Lower leg skin (tissue), 3 donors: ENCODE measurements around the gene WDR91.

Experiments used
- POLR2A ChIP-seq, 2 donors: fragments of 450-650 bp; IDR thresholded peaks; one replicate each; pipeline ENCODE4 v1.6.1; 2016 to 2017; ENCODE audit warnings: antibody characterized with exemption in 2 of 2, mild to moderate bottlenecking in 1 of 2, moderate library complexity in 1 of 2
- TF ChIP-seq, protein P1 (sequence below), 3 donors: fragments of 450-650 bp; IDR thresholded peaks; one replicate each; pipeline ENCODE4 v1.5.1; 2016; ENCODE audit warnings: antibody characterized with exemption in 3 of 3, mild to moderate bottlenecking in 3 of 3, moderate library complexity in 2 of 3

DNA sequence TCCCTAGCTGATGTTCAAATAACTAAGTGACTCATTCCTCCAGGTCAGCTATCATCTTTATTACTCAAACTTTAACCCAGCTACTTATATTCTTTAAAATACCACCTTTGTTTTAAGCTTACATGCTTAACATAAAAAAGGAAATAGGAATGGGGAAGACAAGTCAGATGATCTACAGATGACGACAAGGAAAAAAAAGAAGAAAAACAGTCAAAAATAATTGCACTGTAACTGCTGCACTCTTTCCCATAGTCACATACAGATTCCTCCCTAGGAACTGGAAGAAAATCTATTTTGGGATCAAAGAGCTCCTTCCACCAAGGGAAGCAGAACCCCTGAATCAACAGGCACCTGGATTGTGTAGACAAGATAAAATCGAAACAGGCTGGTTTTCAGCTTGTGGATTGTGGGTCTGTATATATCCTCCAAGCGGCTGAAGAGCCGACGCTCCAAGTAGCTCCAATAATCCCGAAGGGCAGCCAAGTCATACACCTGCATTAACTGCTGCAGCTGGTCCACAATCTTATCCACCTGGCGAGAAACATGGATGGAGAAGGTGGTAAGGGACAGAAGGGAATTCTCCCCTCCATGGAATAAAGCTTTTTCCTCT, 2.0 kb downstream of the WDR91 start:
- TF ChIP-seq, protein P1, sequence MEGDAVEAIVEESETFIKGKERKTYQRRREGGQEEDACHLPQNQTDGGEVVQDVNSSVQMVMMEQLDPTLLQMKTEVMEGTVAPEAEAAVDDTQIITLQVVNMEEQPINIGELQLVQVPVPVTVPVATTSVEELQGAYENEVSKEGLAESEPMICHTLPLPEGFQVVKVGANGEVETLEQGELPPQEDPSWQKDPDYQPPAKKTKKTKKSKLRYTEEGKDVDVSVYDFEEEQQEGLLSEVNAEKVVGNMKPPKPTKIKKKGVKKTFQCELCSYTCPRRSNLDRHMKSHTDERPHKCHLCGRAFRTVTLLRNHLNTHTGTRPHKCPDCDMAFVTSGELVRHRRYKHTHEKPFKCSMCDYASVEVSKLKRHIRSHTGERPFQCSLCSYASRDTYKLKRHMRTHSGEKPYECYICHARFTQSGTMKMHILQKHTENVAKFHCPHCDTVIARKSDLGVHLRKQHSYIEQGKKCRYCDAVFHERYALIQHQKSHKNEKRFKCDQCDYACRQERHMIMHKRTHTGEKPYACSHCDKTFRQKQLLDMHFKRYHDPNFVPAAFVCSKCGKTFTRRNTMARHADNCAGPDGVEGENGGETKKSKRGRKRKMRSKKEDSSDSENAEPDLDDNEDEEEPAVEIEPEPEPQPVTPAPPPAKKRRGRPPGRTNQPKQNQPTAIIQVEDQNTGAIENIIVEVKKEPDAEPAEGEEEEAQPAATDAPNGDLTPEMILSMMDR (IDR thresholded peaks at IDR 0.05) = no peak
- no peak for TF ChIP-seq POLR2A (IDR thresholded peaks at IDR 0.05)
